GM12878 (cell line): ENCODE measurements around the gene SYPL1. TPM values are rescaled to one million over a fixed set of nuclear protein-coding genes. Genes with fewer than 3 reads are reported as not detected.

Experiments used
- ATAC-seq: fragments of 200-7000 bp; cut with Tn5 transposase; 3 replicates; pipeline ENCODE4 v1.9.1; 2020; ENCODE audit warnings: mild to moderate bottlenecking, moderate library complexity
- BruUV-seq: library from RNA; stranded (reverse); fragments of 400-500 nt; replicated peaks from 2 replicates; lab custom pipeline; 2021; lab: Mats Ljungman, UMichigan
- CTCF ChIA-PET: fragments of 300-600 bp; sonication (Branson Sonifier 250); formaldehyde crosslinking; extraction: SDS; loops from one replicate; lab custom pipeline; 2021; ENCODE audit warnings: inconsistent platforms; lab: Yijun Ruan, JAX
- POLR2A ChIA-PET: fragments of 350-600 bp; formaldehyde crosslinking; extraction: SDS; loops from one replicate; lab custom pipeline; 2021; ENCODE audit warnings: inconsistent platforms; lab: Charles Lee
- RAD21 ChIA-PET: fragments of 300-600 bp; sonication (Branson Sonifier 250); formaldehyde crosslinking; loops from one replicate; lab custom pipeline; 2023; ENCODE audit warnings: antibody characterized with exemption; ENCODE audit not compliant: unreplicated experiment; lab: Charles Lee
- SMC1A ChIA-PET: fragments of 300-600 bp; sonication (Branson Sonifier 250); formaldehyde crosslinking; loops from one replicate; lab custom pipeline; 2023; ENCODE audit not compliant: unreplicated experiment, uncharacterized antibody; lab: Charles Lee
- DNase-seq: peaks from one replicate; pipeline ENCODE4 v3.0.0-alpha.2; 2011; ENCODE audit warnings: low read depth, low spot score
- FAIRE-seq: peaks from 3 replicates; lab custom pipeline; 2011; peaks lifted over from hg19 to GRCh38; lab: Jason Lieb, UNC
- H2AFZ ChIP-seq: 2 replicates; pipeline ENCODE4 v1.6.0; 2011; ENCODE audit warnings: low read depth, low read length, control low read depth; ENCODE audit not compliant: control insufficient read depth
- H3K27ac ChIP-seq: 2 replicates; pipeline ENCODE4 v1.5.1; 2011; ENCODE audit warnings: control low read depth; ENCODE audit not compliant: control insufficient read depth, insufficient read depth
- H3K27me3 ChIP-seq, 2 experiments: replicated peaks in 1 of 2; 2 replicates each; pipeline versions ENCODE4 v1.6.0 to v1.6.1; 2011; ENCODE audit warnings: low read length in 1 of 2; ENCODE audit not compliant: control insufficient read depth in 2 of 2, insufficient read depth in 2 of 2
- H3K36me3 ChIP-seq, 2 experiments: 2 replicates each; pipeline ENCODE4 v1.5.1; 2011; ENCODE audit warnings: low read length in 1 of 2; ENCODE audit not compliant: control insufficient read depth in 2 of 2, insufficient read depth in 2 of 2
- H3K4me1 ChIP-seq: 2 replicates; pipeline ENCODE4 v1.6.1; 2011; ENCODE audit warnings: mild to moderate bottlenecking, low read length, moderate library complexity, mixed read lengths; ENCODE audit not compliant: control insufficient read depth, insufficient read depth
- H3K4me2 ChIP-seq: 2 replicates; pipeline ENCODE4 v1.6.0; 2011; ENCODE audit warnings: control low read depth; ENCODE audit not compliant: control insufficient read depth, insufficient read depth
- H3K4me3 ChIP-seq: fragments of 200-600 bp; sonication (generic); 2 replicates; pipeline ENCODE4 v1.5.1; 2016
- H3K79me2 ChIP-seq: 2 replicates; pipeline ENCODE4 v1.6.0; 2011; ENCODE audit warnings: low read length; ENCODE audit not compliant: control insufficient read depth, insufficient read depth
- H3K9ac ChIP-seq: 2 replicates; pipeline ENCODE4 v1.8.0; 2011; ENCODE audit warnings: low read length, control low read depth, mixed read lengths; ENCODE audit not compliant: control insufficient read depth, insufficient read depth
- H3K9me3 ChIP-seq: replicated peaks from 3 replicates; pipeline ENCODE4 v1.5.1; 2011; ENCODE audit warnings: mild to moderate bottlenecking, low read length; ENCODE audit not compliant: control insufficient read depth, insufficient read depth
- H4K20me1 ChIP-seq: 2 replicates; pipeline ENCODE4 v1.6.0; 2011; ENCODE audit not compliant: control insufficient read depth, insufficient read depth
- CHD2 ChIP-seq: IDR thresholded peaks from 2 replicates; pipeline ENCODE4 v1.6.1; 2011; ENCODE audit warnings: low read depth, low read length, improper control_type of control experiment, borderline replicate concordance
- CHD4 ChIP-seq: fragments of 200-600 bp; sonication (generic); IDR thresholded peaks from 2 replicates; pipeline ENCODE4 v1.6.1; 2016; ENCODE audit warnings: mild to moderate bottlenecking
- HDGF ChIP-seq: fragments of 450-650 bp; IDR thresholded peaks from 2 replicates; pipeline ENCODE4 v1.6.1; 2016; ENCODE audit warnings: antibody characterized with exemption
- JUNB ChIP-seq: IDR thresholded peaks from 2 replicates; pipeline ENCODE4 v1.6.1; 2016; ENCODE audit warnings: antibody characterized with exemption, mild to moderate bottlenecking
- MEF2A ChIP-seq: IDR thresholded peaks from 2 replicates; pipeline ENCODE4 v1.6.1; 2011; ENCODE audit warnings: low read depth, mild to moderate bottlenecking, low read length, moderate library complexity; ENCODE audit not compliant: insufficient read depth
- SRF ChIP-seq, 2 experiments: IDR thresholded peaks; 2 replicates each; pipeline ENCODE4 v1.6.1; 2011; ENCODE audit warnings: low read depth in 2 of 2, low read length in 2 of 2, mild to moderate bottlenecking in 1 of 2, moderate library complexity in 1 of 2
- YY1 ChIP-seq: IDR thresholded peaks from 2 replicates; pipeline ENCODE4 v1.6.1; 2011; ENCODE audit warnings: low read depth, mild to moderate bottlenecking, low read length
- in situ Hi-C: fragments of 300-500 bp; cut with MboI; formaldehyde crosslinking; loops from 9 replicates; pipeline ENCODE4 v1.14.3; 2018; ENCODE audit warnings: mixed read lengths
- intact Hi-C: fragments of 100-400 bp; cut with micrococcal nuclease; formaldehyde crosslinking; loops from one replicate; pipeline ENCODE4 v1.14.2; 2022; ENCODE audit not compliant: unreplicated experiment
- polyA plus RNA-seq, 11 experiments: library from polyadenylated mRNA; depleted of rRNA in 4 of 11; unstranded in 6 of 11; stranded (reverse) in 5 of 11; fragments of >200 nt; fragmentation: Nextera tagmentation in 4 of 11; fragmentation: Illumina TruSeq in 1 of 11; extraction: Ambion mirVana in 4 of 11; extraction: Trizol in 1 of 11; gene quantifications; 1 replicate in 1 of 11; 2 replicates in 10 of 11; pipeline versions ENCODE4 v1.2.1 to v1.2.3, GENCODE V29; 2011 to 2016; ENCODE audit warnings: inconsistent platforms in 2 of 11, missing spikeins in 2 of 11, low read depth in 1 of 11
- total RNA-seq, 4 experiments: library from RNA; depleted of rRNA in 3 of 4; stranded (reverse); fragments of >200 nt in 3 of 4; fragmentation: Illumina TruSeq in 1 of 4; extraction: Trizol in 1 of 4; gene quantifications; 2 replicates each; pipeline versions ENCODE4 v1.2.1 to v1.2.3, GENCODE V29; 2013 to 2021
- TF ChIP-seq, protein P1 (sequence below): fragments of 150-350 bp; IDR thresholded peaks from 2 replicates; pipeline ENCODE4 v1.6.1; 2016; ENCODE audit warnings: low read depth, low read length
- TF ChIP-seq, protein P2 (sequence below): fragments of 450-650 bp; IDR thresholded peaks from 2 replicates; pipeline ENCODE4 v1.6.1; 2014; ENCODE audit warnings: mild to moderate bottlenecking

The SYPL1 gene
- total and polyA plus RNA-seq, 10 of the 15 experiments (the other 5 are each of a cell fraction or from before 2014, with no cell fraction given): 34.5 to 177 (median 87.3) TPM

DNA sequence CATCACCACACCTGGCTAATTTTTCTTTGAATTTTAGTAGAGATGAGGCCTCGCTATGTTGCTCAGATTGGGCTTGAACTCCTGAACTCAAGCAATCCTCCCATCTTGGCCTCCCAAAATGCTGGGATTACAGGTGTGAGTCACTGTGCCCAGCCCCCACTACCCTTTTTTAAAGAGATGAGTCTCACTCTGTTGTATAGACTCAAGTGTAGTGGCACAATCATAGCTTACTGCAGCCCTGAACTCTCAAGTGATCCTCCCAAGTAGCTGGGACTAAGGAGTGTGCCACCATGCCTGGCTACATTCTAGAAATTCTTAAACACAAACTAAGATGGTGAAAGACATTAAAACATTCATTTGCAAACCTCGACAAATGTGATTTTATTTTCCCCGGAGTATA lies 12.6 kb downstream of the SYPL1 start (continued):
- TF ChIP-seq, protein P1, sequence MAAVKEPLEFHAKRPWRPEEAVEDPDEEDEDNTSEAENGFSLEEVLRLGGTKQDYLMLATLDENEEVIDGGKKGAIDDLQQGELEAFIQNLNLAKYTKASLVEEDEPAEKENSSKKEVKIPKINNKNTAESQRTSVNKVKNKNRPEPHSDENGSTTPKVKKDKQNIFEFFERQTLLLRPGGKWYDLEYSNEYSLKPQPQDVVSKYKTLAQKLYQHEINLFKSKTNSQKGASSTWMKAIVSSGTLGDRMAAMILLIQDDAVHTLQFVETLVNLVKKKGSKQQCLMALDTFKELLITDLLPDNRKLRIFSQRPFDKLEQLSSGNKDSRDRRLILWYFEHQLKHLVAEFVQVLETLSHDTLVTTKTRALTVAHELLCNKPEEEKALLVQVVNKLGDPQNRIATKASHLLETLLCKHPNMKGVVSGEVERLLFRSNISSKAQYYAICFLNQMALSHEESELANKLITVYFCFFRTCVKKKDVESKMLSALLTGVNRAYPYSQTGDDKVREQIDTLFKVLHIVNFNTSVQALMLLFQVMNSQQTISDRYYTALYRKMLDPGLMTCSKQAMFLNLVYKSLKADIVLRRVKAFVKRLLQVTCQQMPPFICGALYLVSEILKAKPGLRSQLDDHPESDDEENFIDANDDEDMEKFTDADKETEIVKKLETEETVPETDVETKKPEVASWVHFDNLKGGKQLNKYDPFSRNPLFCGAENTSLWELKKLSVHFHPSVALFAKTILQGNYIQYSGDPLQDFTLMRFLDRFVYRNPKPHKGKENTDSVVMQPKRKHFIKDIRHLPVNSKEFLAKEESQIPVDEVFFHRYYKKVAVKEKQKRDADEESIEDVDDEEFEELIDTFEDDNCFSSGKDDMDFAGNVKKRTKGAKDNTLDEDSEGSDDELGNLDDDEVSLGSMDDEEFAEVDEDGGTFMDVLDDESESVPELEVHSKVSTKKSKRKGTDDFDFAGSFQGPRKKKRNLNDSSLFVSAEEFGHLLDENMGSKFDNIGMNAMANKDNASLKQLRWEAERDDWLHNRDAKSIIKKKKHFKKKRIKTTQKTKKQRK: no peak
- TF ChIP-seq HDGF: no peak
- no peak for TF ChIP-seq YY1
- no peak for TF ChIP-seq SRF (IDR thresholded peaks at IDR 0.05; ENCODE audit: low read depth in 2 of 2, low read length in 2 of 2)
- TF ChIP-seq, protein P2, sequence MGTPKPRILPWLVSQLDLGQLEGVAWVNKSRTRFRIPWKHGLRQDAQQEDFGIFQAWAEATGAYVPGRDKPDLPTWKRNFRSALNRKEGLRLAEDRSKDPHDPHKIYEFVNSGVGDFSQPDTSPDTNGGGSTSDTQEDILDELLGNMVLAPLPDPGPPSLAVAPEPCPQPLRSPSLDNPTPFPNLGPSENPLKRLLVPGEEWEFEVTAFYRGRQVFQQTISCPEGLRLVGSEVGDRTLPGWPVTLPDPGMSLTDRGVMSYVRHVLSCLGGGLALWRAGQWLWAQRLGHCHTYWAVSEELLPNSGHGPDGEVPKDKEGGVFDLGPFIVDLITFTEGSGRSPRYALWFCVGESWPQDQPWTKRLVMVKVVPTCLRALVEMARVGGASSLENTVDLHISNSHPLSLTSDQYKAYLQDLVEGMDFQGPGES: no peak

DNA sequence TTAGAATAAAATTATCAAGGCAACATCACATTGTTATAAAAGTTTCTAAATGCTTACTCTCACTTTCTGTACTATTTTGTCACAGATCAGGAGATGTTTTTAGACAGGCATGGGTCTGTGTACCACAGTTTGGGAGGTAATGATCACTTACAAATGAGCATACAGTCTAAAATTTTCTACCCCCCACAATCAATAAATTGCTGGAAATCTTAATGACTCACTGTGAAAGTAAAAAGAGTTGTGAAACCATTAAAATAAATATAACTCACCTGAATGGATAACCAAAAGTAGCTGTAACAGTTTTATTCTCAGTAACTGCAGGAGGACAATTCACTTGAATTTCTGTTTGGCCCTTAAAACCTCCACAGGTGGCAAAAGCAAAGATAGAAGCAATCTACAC lies 13.2 kb downstream of the SYPL1 start:
- DNase-seq (no peak), FAIRE-seq (peak; percentile 7), ATAC-seq (peak; percentile 16; the same call in 2 of the 3 replicates)
- Histone ChIP-seq H3K36me3 (0 out of 4 replicates have a peak, but pooled peaks cover 0 to 1% of the 10 kb centered on the region in 2 experiments), H3K27ac (peak overlapping the region; percentile 4; the same call in 1 of the 2 replicates), H3K4me3 (no peak overlapping the region), H3K4me1 (peaks cover 13% of the 10 kb centered on the region), H2AFZ (no peak overlapping the region), H3K4me2 (peak overlapping the region; percentile 34; the same call in 1 of the 2 replicates), H3K27me3 (no peaks in the 10 kb centered on the region), H3K79me2 (peaks cover 49% of the 10 kb centered on the region), H4K20me1 (peaks cover 3% of the 10 kb centered on the region; the same call in 1 of the 2 replicates), H3K9ac (no peak overlapping the region), H3K9me3 (no peaks in the 10 kb centered on the region)
- TF ChIP-seq MEF2A (0 out of 2 replicates have a peak, but pooled peaks have one; percentile 32), CHD2 (no peak), CHD4 (no peak), JUNB (peak; percentile 50)
- SMC1A ChIA-PET: interaction anchor here (1.0 to 2.2 kb wide), 4 partner anchors 9 to 41 kb away, joined by 3 to 14 read pairs (median 8); no protein-coding TSS in a partner anchor
- BruUV-seq: no TSS peak
- intact Hi-C loops (no loop called here), in situ Hi-C loops (no loop called here)
- POLR2A ChIA-PET: no interaction called here
- RAD21 ChIA-PET: interaction anchor here (0.7 to 1.3 kb wide), 4 partner anchors 16 to 55 kb away, joined by 3 to 8 read pairs (median 3); no protein-coding TSS in a partner anchor
- CTCF ChIA-PET: interaction anchor here (1.0 kb wide), 1 partner anchor 24 kb away, joined by 3 read pairs; no protein-coding TSS in a partner anchor
